Activated CD4-positive, alpha-beta T cell treated with anti-CD3 and anti-CD28 coated beads, Interleukin-2, amount 50 U/mL, for 24 hours (primary cell): Measurements from ENCODE around the gene B3GNT8.
A peak's percentile ranks its signal among the peaks of the same experiment; 100 is the strongest.
"Not testable (repeated sequence)": the region's sequence is repeated elsewhere in the genome, so short reads cannot be mapped to it uniquely, and the experiment has no call there.

Source experiments
- DNase-seq, 2 donors: peaks; one replicate each; pipeline ENCODE4 v3.0.0-alpha.2; 2020; ENCODE audit warnings: low read depth in 1 of 2, low spot score in 1 of 2

Gene B3GNT8

GRCh38 chr19:41415154-41415571, 12.0 kb downstream of the B3GNT8 start:
- DNase-seq = no peak

DNA sequence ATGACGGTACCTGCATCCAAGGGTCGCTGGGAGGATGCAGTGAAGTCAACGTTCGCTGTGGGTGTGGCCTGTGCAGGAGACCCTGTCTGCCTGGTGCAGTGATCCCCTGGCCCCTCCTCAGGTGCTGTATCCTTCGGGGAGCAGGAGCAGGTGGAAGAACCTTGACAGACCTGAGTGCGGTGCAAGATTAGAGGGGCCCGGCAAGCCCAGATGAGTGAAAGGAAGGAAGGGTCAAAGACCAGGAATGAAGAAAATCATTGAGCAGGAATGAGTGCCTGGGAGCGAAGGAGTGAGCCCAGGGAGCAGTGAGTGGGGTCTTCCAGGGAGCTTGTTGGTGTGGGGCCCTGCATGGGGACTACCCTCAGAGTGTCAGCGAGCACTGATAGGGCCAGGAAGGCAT, 12.7 kb downstream of the B3GNT8 start:
- DNase-seq = no peak

DNA sequence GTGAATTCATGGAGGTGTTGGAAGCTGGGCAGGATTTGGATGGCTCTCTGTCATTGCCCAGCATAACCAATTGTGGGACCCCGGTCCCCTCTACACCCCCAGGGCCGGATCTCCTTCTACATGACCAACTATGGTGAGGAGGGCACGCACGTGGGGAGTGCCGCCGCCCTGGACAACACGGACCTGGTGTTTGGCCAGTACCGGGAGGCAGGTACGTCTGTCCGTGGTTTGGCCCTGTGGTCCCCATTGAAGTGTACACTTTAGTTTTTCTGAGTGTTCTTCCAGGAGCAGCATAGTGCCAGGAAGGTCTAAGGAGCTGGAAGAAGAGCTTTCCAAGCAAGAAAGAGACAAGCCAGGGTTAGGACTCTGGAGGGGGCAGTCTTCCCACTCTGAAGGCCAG, 13.2 kb downstream of the B3GNT8 start:
- DNase-seq = no peak

DNA sequence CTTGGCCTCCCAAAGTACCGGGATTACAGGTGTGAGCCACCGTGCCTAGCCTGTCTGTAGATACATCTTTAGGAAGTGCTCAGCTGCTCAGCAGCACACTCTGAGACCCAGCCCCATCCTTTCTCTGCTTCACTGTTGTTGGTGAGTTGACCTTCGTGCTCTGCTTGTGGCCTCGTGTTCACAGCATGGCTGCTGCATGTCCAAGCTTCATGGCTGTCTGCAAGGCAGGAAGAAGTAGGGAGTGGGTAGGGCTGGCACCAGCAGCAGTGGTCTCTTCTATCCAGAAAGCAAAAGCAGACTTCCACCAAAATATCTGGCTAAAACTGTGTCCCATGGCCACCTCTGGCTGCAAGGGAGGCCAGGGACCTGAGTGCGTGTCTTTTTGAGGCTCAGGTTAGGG, 14.2 kb downstream of the B3GNT8 start:
- DNase-seq = no peak

DNA sequence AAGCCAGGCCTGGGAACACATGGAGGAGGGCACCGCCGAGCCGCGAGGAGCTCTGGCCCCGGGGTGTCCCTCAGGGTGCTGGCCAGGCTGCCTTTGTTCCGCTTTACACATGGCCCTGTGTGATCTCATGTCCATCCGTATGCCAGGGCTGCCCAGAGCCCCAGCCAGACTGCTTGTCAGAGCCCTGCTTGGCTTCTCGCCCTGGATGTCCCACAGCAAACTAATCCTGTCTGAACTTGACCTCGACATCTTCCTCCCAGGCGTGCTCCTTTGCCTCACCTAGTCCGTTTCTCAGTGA, 15.3 kb downstream of the B3GNT8 start:
- no peak for DNase-seq

- DNase-seq = no peak
These were observed 15.8 kb downstream of the B3GNT8 start for GRCh38 chr19:41411100-41411967.

- DNase-seq = no peak
These were observed 16.7 kb downstream of the B3GNT8 start for GRCh38 chr19:41410336-41411054.

- no peak for DNase-seq
These were observed 17.9 kb downstream of the B3GNT8 start for GRCh38 chr19:41409288-41409687.

GRCh38 chr19:41408846-41409245, 18.3 kb downstream of the B3GNT8 start:
- not testable (repeated sequence) for DNase-seq

DNA sequence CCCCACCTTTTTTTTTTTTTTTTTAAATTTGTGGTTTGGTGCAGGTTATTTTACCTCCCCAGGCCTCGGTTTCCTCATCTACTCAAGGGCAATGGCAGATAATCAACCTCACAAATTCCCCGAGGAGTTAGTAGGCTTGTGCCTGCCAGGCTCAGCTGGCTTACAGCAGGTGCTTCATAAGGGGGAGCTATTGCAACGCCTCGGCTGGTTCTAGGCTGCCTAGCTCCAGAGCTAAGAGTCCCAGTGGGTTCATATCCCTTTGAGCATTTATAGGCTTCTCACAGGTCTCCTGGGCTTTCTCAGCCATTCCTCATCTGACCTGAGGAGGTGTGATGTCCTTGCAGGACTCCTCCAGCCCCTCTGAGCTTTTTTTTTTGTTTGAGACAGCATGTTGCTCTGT, 18.9 kb downstream of the B3GNT8 start:
- no peak for DNase-seq

DNA sequence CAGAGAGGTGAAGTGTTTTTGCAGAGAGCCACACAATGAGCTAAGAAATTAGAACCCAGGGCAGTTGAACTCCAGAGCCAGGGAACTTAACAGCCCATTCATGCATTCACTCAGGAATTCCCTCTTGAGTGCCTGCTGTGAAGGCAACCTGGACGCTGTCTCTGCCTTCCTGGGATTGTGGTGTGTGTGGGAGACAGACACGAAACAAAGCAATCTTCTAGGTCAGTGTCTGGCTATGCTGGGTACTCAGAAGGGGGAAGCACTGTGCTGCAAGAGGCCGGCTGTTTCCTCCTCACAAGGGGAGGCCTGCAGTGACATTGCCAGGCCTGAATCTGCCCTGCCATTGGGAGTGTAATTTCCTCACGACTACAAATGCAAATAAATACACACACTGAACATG, 19.9 kb downstream of the B3GNT8 start:
- no peak for DNase-seq

- DNase-seq = no peak
These were observed 21.4 kb downstream of the B3GNT8 start for GRCh38 chr19:41405776-41406175.

DNA sequence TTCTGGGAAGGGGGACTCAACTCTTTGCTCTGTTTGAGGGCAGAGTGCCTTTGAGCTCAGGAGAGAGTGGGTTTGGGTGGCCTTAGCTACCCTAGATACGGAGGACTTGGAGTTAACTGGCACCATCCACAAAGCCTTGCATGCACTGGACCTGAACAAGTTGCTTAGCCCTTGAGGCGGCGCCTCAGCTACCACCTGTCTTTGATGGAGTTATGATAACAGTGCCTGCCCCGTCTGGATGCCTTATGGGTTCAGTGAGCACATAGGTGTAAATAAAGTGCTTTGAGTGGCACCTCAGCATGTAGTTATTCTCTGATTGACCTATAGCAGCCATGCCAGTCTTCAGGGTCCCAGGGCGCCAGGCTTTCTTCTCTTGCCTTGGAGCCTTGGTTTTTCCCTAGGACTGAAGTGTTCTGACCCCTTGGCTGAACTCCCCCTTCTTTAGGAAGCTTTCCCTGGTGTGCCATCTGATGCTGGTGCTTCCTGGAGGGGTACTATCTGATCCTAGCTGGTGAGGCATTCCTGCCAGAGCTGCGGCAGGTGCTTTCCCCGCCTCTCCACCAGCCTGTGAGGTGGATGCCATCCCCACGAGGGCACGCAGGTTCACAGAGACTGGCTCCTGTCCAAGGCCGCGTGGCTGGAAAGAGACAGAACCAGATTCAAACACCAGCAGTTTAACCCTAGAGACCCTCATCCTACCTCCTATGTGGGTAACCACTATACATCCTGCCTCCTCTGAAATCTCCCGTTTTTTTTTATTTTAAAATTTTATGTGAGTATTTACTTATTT, 23.8 kb downstream of the B3GNT8 start:
- no peak for DNase-seq

DNA sequence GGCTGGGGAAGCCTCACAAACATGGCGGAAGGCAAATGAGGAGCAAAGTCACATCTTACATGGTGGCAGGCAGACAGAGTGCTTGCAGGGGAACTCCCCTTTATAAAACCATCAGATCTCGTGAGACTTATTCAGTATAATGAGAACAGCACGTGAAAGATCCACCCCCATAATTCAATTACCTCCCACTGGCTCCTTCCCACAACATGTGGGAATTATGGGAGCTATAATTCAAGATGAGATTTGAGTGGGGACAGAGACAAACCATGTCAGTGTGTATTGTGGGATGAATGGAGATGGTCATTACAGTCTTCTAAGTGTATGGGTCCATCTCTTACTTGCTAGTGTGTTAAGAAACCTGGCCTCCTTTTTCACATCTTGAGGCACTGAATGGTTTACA, 25.2 kb downstream of the B3GNT8 start:
- DNase-seq = no peak

GRCh38 chr19:41401483-41401882, 25.7 kb downstream of the B3GNT8 start:
- no peak for DNase-seq

GRCh38 chr19:41399525-41399924, 27.6 kb downstream of the B3GNT8 start:
- no peak for DNase-seq

GRCh38 chr19:41399091-41399490, 28.1 kb downstream of the B3GNT8 start:
- no peak for DNase-seq

- no peak for DNase-seq
These were observed 28.6 kb downstream of the B3GNT8 start for GRCh38 chr19:41398598-41398997.

DNA sequence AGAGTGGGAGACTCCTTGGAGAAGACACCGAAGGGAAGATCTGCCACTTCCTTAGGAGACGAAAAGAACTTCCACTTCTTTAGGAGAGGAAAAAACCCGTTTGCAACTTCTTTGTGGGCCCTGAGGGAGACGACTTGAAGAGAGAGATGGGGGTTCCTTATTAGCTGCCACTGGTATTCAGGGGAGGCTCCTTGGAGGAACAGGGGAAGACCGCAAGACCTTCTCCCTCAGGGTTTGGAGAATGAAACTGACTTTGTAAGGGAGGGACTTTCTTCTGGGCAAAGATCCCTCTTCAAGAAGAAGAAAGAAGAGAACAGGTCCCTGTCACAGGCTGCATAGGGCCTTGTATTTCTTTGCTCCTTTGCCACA, 29.1 kb downstream of the B3GNT8 start:
- DNase-seq = no peak

DNA sequence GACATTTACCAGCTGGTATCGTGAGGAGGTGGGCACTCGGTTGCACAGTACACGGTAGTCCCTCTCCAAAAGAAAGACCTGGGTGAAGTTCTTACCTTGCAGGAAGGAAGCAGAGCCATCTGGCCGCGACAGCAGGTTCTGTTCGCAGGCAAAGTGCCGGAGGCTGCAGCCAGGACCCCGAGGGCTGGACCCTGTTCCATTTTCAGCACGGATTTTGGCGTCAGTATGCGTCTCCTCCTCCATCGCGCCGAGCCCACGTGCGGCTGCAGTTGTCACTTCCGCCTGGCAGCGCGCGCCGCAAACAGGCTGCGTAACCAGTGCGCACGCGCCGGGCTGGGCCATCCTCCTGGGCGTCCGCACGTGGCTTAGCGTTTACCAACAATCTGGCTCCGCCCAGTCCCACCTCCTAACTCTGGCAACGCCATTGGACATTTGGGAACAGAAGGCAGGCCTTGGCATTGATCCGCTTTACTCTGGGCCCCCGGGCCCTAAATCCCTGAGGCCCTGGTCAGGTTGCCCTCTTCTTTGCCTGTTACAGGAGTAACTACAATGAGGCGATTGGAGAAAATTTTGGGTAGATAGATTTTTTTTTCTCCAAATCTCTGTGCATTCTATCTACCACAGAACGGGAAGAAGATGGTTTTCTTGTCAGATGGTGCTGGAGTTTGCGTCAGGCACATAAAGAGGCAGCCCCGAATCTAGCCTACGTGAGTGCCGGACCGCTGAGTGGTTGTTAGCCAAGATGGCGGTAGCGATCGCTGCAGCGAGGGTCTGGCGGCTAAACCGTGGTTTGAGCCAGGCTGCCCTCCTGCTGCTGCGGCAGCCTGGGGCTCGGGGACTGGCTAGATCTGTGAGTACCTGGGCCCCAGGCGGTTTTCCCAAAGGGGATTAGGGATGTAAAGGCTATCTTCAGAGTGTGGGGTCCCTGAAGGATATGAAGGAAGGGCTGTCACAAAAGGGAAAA, 29.8 kb downstream of the B3GNT8 start, which contains the start of the genes BCKDHA and EXOSC5:
Gene BCKDHA (plus strand): TSS at position 733 of the 964 bp plus-strand sequence. CDS start 10 bp downstream, at position 743.
Gene EXOSC5 (minus strand): TSS at position 274 of the 964 bp plus-strand sequence. CDS start 31 bp downstream, at position 243.
- DNase-seq = peak; percentile 95 to 99
